Ureter (tissue), 1 donor: Measurements from ENCODE around the gene ARHGAP26. TPM values are rescaled to one million over a fixed set of nuclear protein-coding genes. Genes with fewer than 3 reads are reported as not detected.

ENCODE experiments used
- DNase-seq: peaks from one replicate; pipeline ENCODE4 v3.0.0-alpha.2; 2020; ENCODE audit warnings: low spot score
- total RNA-seq: library from RNA; stranded (reverse); gene quantifications from one replicate; pipeline ENCODE4 v1.2.4, GENCODE V29; 2023
- donor health status: DM: yes; HTN: yes; CAD: no.

The ARHGAP26 gene
- total RNA-seq, 1 donor from 2014 or later, result 46.9 TPM

DNA sequence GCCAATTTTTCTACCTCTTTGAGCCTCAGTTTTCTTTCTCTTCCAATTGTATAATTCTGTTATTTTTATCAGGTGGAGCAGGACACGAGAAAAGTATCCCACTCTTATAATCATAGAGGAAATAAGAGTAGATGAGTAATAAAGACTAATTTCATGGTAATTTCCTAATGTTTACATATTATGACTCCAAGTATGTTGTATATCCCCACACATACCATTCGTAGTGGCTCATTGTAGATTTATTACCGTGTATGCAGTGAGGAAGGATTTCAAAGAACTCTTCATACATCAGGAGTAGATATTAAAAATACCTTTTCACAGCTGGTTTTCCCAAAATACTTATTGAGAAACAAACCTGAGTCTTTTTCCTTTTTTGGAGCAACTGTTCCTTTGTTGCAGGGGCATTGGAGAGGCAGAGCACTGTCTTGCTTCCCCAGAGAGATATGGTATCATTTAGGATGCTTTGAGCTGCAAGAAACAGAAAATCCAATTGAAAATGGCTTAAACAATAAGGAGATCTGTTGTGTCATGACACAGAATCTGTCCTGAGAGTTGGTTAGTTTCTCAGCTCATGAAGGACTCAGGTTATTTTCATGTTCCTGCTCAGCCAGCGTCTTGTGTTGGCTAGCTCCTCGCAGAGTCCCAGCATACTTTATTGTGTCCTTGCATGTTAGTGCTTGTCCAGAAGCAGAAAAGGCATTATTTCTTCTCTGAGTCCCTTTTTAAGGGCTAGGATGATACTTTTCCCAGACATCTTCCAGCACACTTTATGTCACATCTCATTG is 291.2 kb downstream of the ARHGAP26 start:
- DNase-seq, result no peak

DNA sequence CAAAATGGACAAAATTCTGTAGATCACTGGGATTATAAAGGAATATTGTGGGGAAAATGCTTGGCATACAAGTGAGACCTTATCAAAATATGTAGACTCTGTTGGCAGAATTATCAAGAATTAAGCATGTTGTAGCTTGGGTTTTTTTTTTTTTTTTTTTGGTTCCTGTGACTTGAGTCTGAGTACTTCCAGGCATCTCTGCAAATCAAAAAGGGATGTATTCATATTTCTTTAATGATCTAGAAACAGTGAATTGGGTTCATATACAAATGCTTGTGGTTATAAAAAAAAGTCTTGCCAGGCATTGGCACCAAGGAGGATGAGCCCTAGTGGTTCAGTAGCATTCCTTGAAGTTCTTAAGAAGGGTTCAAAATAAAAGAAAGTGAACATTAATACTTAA is 292.2 kb downstream of the ARHGAP26 start:
- no peak for DNase-seq

GRCh38 chr5:143063175-143063970 is 293.2 kb downstream of the ARHGAP26 start:
- DNase-seq, result peak; percentile 59

GRCh38 chr5:143064218-143064641 is 294.1 kb downstream of the ARHGAP26 start:
- DNase-seq, result no peak

GRCh38 chr5:143064676-143065075 is 294.5 kb downstream of the ARHGAP26 start:
- no peak for DNase-seq

DNA sequence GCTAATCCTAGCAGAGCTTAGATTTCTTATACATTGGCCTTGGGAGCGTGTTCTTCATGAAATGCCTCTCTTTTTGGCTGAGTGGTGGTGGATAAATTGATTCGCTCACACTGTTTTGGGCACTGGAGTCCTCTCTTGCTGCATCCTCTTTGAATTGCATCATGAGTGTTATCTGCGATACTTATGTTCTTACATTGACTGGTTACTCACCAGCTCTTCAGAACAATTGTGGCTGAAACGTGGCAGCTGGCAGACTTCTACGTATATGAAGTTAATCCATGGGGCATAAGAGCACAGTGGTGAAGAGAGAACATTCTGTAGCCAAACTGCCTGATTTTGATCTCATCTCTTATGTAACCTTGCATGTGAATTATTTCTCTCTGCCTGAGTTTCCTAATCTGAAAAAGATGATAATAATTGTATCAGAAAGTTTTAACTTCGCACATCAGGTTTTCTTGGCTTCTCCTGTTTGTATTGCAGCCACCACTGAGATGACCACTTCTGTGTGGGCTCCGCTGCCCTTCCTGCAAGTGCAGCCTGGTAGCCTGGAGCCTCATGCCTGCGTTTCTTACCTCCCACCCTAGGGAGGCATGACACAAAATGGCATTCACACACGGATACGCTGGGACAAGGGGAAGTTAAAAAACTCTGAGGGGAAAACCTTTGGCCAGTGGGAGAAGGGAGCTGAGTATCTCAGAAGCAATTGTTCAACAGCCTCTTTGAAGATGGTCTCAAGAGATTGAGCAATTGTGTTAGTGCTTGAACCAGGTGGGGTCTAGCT is 295.2 kb downstream of the ARHGAP26 start:
- no peak for DNase-seq

DNA sequence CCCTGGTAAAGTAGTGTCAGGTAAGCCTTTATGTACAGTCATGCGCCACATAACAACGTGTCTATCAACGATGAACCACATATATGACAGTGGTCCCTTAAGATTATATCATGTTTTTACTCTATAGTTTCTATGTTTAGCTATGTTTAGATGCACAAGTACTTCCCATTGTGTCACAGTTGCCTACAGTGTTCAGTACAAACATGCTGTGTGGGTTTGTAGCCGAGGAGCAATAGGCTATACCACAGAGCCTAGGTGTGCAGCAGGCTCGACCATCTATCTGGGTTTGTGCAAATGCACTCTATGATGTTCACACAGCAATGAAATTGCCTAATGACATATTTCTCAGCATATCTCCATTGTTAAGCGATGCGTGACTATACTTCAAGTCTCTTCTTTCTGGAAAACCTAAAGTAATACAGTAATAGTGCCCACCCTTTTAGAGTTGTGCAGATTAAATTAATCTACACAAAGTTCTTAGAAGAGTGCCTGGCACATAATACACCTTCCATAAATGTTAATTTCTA is 295.9 kb downstream of the ARHGAP26 start:
- DNase-seq, result no peak

DNA sequence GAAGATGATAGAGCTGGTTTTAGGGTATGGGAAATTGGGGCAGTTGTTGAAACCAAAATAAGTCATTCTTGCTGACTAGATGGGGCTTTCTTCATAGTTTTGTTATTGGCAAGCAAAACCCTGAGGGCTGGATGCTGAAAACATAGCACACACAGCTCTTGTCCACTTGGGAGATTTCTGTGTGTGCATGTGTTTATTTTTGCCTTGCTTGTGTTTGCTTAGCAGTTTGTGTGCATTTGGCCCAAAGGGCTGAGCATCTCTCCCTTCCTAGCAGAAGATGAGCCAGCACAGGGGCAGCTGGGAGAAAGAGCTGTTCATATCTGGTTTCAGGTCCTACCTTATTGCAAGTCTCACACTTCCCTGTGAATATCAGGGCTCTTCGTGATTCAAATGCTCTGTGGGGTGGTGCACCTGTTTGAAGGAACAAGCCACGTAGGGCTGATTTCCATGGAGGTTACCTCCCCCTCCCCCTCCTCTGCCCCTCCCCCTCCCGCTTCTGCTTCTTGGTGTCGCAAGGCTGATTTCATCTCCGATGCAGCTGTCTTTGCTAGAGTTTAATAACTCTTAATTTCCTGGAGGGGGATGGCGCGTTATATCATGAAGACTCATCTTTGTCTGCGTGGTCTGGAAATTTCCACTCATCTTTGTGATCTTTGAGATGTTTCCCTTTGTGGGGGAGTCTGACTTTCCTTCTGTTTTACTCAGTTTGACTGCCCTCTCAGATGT is 296.5 kb downstream of the ARHGAP26 start:
- DNase-seq, result peak; percentile 52

GRCh38 chr5:143068712-143069111 is 298.5 kb downstream of the ARHGAP26 start:
- DNase-seq, result no peak

- DNase-seq, result no peak
Measured at GRCh38 chr5:143071927-143072326, 301.8 kb downstream of the ARHGAP26 start.

- DNase-seq, result no peak
Measured at GRCh38 chr5:143072734-143073133, 302.6 kb downstream of the ARHGAP26 start.

GRCh38 chr5:143073766-143074165 is 303.6 kb downstream of the ARHGAP26 start:
- no peak for DNase-seq

DNA sequence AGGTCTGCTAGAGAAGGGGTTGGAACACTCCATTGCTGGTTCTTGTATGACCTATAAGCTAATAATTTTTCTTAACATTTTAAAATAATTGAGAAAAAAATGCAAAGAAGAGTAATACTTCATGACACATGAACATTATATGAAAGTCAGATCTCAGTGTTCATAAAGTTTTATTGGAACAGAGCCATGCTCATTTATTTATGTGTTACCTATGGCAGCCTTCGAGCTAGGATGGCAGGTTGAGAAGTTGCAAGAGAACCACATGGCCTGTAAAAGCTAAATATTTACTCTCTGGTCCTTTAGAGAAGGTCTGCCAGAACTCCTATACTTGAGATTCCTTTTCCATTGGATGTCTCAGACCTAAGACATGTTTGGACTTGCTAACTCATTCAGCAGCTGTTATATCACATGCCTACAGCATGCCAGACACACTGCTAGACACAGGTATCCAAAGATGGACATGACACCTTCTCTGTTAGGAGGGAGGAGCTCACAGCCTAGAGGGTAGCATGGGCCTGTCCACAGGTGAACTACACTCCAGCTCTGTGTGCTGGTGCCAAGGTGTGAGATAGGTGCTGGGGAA is 304.3 kb downstream of the ARHGAP26 start:
- DNase-seq, result no peak

DNA sequence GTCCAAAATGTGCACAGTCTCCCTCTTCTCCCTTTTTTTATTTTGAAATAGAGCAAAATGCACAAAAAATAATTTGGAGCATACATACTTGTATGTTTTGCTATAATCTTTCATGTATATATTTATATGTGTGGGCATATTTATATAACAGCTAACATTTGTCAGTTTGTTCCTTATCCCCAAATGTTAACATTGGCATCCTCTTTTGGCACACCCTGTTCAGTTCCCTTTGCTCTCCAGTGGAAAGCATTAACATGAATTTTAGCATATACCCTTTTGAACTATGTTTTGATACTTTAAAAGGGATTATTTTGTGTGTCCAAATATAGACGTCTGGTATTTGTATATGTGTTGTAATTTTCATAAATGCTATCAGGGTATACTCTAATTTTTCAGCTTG is 306.2 kb downstream of the ARHGAP26 start:
- DNase-seq, result no peak

GRCh38 chr5:143077453-143078103 is 307.4 kb downstream of the ARHGAP26 start:
- DNase-seq, result no peak

DNA sequence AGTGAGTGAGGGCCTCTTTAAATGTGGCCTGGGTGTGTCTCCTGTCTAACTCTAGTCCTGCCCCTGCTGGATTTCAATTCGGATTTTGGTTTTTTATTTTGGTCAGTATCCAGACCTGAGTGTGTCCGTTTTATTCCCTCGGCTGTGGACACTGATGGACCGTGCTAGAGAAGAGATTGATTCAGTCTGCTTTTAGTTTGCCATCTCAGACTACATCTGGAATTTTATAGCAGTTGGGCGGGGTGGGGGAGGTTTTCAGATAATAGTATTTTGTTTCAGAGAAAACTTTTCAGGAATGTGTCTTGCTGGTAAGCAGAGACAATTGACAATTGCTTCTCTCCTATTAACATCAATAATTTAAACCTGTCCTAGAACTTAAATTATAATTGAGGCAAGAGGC is 308.1 kb downstream of the ARHGAP26 start:
- DNase-seq, result no peak

- no peak for DNase-seq
Measured at GRCh38 chr5:143078971-143079370, 308.8 kb downstream of the ARHGAP26 start.

DNA sequence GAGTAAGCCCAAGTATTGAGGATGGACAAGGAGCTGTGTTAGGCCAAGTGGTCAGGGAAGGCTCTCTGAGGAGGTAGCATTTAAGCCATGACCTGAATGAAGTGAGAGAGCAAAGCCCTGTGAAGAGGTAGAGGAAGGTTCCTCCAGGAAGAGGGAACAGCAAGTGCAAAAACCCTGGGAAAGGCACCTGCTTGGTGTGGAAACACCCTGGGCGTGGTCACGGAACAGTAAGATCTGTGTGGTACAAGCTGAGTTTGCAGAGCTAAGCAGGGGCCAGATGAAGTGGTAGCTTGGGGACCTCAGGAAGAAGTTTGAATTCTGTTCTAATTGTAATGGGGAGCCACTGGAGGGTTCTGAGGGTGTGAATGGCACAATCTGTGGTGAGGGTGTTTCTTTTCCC is 310.2 kb downstream of the ARHGAP26 start:
- no peak for DNase-seq

GRCh38 chr5:143080982-143081381 is 310.8 kb downstream of the ARHGAP26 start:
- no peak for DNase-seq

- DNase-seq, result no peak
Measured at GRCh38 chr5:143083006-143083405, 312.8 kb downstream of the ARHGAP26 start.
